NCI-H345 treated with DMSO at 0.1 percent for 48 hours (cell line): Measurements from ENCODE around the gene AGBL4.

Experiments used
- DNase-seq: peaks from one replicate; lab custom pipeline; 2025; ENCODE audit not compliant: unreplicated experiment; lab: John Stamatoyannopoulos, UW

Gene AGBL4

DNA sequence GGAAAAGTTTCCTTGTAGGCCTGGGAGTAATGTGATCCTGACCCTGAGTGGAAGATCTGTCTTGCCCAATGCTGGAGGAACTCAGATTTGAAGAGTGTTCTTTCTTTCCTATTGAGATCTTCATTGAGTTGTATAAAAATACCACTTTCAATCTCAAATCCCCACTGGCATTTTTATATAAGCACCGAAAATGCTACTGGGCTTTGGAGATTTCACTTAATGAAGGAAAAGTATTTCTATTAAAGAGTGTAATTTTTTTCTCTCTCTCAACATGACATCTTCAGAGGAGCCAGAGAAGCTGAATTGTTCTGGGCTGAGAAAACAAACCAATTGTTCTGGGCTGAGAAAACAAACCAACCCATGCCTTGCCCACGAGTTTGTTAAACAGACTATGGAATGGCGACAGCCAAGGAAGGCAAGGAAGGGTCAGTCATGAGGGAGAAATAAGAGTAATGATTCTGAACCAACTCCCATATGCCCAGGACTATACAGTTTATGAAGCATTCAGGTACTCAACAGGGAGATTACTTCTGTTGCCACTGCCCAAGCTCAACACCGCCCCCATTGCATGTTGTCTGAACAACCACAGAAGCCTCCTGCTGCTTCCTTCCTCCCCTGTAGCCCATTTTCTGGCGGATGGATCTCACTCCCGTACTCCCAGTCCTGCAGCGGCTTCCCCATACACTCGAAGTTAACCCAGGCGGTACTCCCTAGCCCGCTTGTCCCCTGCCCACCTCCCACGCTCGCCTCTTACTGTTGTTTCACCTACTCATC lies 1350.2 kb downstream of the AGBL4 start:
- no peak for DNase-seq

GRCh38 chr1:48671578-48671977 lies 1352.2 kb downstream of the AGBL4 start:
- DNase-seq: no peak

DNA sequence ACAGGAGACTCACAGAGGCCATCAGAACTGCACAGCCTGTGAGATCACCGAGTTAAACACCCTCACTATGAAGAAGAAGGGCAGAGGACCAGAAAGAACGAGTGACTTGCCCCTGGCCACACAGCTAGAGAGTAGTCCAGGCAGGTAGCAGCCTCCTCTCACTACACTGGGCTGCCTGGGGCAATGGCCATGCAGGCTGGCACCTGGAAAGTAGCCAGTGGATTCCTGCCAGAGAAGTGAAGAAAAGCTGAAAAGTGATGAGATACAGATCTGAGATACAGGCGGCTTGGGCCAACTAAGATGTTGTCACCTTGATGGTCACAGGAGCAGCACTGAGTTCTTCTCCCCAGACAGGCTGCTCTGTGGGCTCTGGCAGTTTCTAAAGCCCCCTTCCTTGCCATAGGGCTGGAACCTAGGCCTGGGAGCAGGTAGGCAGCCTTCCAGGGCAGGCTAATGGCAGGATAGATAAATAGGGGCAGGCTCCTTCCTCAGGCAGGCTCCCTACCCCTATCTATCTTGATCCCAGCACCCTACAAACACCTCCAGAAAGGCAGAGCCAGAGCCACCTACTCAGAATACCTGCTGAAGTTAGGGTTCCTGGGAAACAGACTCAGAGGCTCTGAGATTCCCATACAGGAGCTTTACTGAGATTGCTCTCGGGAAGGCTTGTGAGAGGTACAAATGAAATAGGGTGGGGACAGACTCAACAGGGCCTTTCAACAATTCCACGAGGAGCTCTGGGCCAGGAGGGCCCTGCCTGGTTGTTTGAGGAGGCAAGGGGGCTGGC lies 1353.3 kb downstream of the AGBL4 start:
- DNase-seq: no peak

DNA sequence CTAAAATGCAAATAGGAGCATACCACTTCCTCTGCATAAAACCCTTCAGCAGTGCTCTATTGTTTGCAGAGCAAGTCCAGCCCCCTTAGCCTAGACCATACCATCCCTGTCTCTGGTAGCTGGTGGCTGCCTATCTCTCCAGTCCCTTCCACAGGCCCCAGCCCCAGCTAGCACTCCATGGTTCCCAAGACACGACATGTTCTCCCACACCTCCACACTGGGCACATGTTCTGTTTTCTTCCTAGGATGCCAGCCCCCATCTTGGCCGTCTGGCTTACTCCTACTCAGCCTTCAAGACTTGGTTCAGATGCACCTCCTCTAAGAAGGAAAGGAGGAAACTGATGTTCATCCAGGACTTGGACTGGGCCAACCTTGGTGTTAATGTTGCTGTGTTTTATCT lies 1355.4 kb downstream of the AGBL4 start:
- DNase-seq: no peak

GRCh38 chr1:48667782-48668181 lies 1356.0 kb downstream of the AGBL4 start:
- no peak for DNase-seq

DNA sequence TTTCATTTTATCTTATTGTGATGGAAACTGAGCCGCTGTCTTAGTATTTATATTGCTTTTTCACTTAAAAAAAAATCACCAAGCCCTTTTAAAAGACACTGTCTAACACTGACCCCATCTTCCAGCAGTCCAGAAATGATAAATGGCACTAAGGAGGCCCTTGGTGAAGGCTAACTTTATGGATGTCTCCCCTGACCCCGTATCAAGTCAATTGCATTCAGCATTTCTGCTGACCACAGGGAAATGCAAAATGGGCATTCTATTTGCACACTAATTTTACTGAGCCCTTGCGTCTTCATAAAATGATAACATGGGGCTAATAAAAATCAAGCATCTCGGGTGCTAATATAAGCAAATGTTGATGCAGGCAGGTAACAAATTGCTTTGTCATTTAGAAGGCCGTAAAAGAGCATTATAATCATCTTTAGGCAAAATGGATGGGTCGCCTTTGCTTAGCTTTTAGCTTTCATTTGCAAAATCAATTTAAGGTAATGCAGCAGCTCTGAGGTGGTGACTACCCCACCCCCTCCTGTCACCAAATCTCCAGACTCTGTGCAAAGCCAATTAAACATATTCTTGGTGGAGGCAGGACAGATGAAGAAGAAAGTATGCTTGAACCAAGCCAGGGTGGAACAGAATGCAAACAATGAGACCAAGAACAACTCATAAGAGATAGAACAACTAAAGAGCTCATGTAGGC lies 1357.9 kb downstream of the AGBL4 start:
- DNase-seq: no peak

- DNase-seq: peak; percentile 60
Measured at GRCh38 chr1:48661726-48662463, 1361.9 kb downstream of the AGBL4 start.

- no peak for DNase-seq
Measured at GRCh38 chr1:48659801-48660200, 1364.0 kb downstream of the AGBL4 start.

DNA sequence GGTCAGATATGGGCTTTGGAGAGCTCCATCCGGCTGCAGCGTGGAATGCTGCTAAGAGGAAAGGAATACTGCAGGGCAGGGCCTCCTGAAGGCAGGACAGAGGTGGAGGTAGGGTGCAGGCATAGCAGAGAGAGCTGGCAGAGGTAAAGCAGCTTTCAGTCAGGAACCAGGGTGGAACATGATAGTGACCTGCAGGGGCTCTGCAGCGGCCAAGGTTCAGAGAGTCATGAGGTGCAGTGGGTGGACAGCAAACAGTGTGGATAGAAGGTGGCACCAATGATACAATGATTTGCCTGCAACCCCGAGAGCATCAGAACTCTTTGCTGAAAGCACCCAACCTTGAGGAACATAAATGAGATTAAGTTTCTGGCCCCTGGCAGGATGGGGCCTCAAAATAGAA lies 1366.3 kb downstream of the AGBL4 start:
- DNase-seq: no peak

DNA sequence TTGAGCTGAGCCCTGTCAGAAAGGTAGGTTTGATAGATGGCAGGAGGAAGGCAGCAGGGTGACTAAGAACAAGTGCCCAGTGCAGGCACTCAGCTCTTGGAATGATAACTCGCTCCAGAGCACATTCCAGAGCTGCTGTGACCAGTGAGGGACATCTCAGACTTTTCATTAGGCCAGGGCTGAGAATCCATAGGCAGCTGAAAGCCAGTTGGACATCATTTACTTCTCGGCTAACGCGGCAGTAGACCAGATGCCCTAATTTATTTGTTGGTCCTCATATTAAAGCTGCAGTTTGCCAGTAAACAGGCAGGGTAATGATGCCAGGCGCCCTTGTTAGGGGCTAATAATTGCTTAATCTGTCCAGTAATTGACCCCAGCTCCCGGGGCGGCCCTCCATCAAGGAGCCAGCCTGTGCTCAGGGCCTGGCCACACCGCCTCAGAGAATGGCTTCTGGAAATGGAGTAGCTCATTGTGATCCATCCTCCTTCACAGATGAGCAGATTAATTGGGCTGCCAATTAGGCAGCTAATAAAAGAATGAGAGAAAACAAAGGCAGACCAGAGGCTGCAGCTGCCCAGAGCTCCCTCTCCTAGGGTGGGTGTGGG lies 1369.0 kb downstream of the AGBL4 start:
- DNase-seq: no peak

GRCh38 chr1:48652334-48652733 lies 1371.4 kb downstream of the AGBL4 start:
- no peak for DNase-seq

DNA sequence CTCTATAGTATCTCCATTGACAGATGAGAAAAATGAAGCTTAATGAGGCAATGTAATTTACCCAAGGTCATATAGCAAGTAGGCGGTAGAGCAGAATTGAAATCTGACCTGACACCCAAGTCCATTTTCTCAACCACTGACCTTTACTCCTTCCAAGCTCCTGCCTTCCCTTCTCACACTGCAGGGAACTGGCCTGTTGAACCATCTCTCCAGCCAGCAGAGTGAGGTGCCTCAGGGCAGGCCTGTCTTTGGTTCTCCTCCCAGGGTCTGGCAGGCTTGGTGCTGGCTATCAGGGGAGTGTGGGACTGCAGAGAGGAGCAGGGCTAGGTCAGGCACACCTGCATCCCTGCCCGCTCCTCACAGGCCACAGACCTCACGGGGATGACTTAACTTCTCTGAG lies 1373.9 kb downstream of the AGBL4 start:
- no peak for DNase-seq

GRCh38 chr1:48645883-48646282 lies 1377.9 kb downstream of the AGBL4 start:
- peak; percentile 41 for DNase-seq

- peak; percentile 44 for DNase-seq
Measured at GRCh38 chr1:48644905-48645605, 1378.7 kb downstream of the AGBL4 start.

- DNase-seq: no peak
Measured at GRCh38 chr1:48644190-48644900, 1379.4 kb downstream of the AGBL4 start.

GRCh38 chr1:48643193-48643592 lies 1380.6 kb downstream of the AGBL4 start:
- no peak for DNase-seq

DNA sequence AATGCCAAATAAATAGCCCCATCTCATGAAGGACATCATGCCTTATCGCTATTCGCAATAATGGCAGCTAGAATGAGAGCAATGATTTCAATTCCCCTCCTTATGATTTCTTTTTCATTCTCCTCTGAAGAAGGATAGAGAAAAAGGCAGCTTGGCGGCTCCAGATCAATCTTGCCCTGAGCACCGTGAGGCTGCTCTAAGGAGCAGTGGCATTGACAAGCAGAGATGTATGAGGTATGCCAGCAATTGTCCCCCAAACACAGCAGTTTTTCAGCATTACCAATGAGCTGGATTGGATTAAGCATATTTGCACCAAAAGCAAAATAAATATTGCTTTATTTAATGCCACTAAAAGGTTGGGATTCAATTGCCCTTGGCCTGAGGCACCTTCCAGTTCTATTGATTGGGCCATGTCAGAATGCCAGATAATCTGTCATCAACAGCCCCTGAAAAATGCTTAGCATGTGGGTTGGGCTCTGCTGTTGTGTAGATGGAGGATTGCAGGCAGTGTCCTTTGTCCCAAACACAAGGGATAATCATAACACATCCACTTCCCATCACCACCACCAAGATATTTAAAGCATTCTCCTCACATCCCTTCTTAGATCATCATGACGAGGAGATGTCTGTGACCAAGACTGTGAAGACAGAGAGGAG lies 1382.8 kb downstream of the AGBL4 start:
- DNase-seq: no peak

GRCh38 chr1:48629867-48630266 lies 1393.9 kb downstream of the AGBL4 start:
- DNase-seq: no peak

DNA sequence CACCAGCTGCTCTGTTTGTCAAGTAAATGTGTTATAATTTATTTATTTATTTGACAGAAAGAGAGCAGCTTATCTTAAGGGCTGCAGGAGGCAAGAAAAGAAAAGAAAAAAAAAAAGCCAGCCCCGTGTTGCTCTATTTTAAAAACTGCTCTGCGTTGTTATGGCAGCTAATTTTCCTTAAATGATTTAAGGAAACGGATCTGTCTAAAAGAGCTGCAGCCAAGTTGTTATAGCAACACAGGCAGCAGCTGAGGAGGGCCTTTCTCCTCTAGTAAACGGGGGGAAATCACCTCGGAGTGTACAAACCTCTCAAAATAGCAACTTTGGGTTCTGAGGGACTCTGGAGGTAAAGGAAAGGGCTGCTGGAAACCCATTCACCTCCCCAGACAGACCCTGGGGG lies 1396.3 kb downstream of the AGBL4 start:
- no peak for DNase-seq
